Hematopoietic multipotent progenitor cell treated with erythropoietin and hydrocortisone succinate and interleukin-3 and kit ligand, for 15 days (in vitro differentiated cells): ENCODE measurements around the gene RAB3GAP2.
"Not testable (repeated sequence)": the region's sequence is repeated elsewhere in the genome, so short reads cannot be mapped to it uniquely, and the experiment has no call there.

ENCODE experiments used
- DNase-seq: peaks from one replicate; pipeline ENCODE4 v3.0.0-alpha.2; 2015; ENCODE audit warnings: low spot score

RAB3GAP2 gene

GRCh38 chr1:220189750-220190347, 82.4 kb downstream of the RAB3GAP2 start:
- peak; percentile 42 for DNase-seq

- DNase-seq: no peak
Observed at GRCh38 chr1:220188538-220188937, 83.7 kb downstream of the RAB3GAP2 start.

- DNase-seq: no peak
Observed at GRCh38 chr1:220186752-220187151, 85.5 kb downstream of the RAB3GAP2 start.

- DNase-seq: no peak
Observed at GRCh38 chr1:220184506-220184905, 87.7 kb downstream of the RAB3GAP2 start.

- no peak for DNase-seq
Observed at GRCh38 chr1:220182656-220183055, 89.6 kb downstream of the RAB3GAP2 start.

- DNase-seq: no peak
Observed at GRCh38 chr1:220182111-220182510, 90.1 kb downstream of the RAB3GAP2 start.

- DNase-seq: no peak
Observed at GRCh38 chr1:220176540-220176939, 95.7 kb downstream of the RAB3GAP2 start.

- no peak for DNase-seq
Observed at GRCh38 chr1:220170836-220171526, 101.3 kb downstream of the RAB3GAP2 start.

- not testable (repeated sequence) for DNase-seq
Observed at GRCh38 chr1:220169887-220170286, 102.4 kb downstream of the RAB3GAP2 start.

GRCh38 chr1:220166853-220167252, 105.4 kb downstream of the RAB3GAP2 start:
- no peak for DNase-seq

- no peak for DNase-seq
Observed at GRCh38 chr1:220164517-220164916, 107.7 kb downstream of the RAB3GAP2 start.

- DNase-seq: no peak
Observed at GRCh38 chr1:220164116-220164515, 108.1 kb downstream of the RAB3GAP2 start.

GRCh38 chr1:220160027-220160426, 112.2 kb downstream of the RAB3GAP2 start:
- no peak for DNase-seq

- DNase-seq: no peak
Observed at GRCh38 chr1:220159041-220159440, 113.2 kb downstream of the RAB3GAP2 start.

GRCh38 chr1:220158530-220158929, 113.7 kb downstream of the RAB3GAP2 start:
- DNase-seq: not testable (repeated sequence)

- DNase-seq: no peak
Observed at GRCh38 chr1:220157738-220158137, 114.5 kb downstream of the RAB3GAP2 start.

GRCh38 chr1:220156620-220157146, 115.6 kb downstream of the RAB3GAP2 start:
- DNase-seq: no peak

- no peak for DNase-seq
Observed at GRCh38 chr1:220153147-220153546, 119.1 kb downstream of the RAB3GAP2 start.

GRCh38 chr1:220151454-220151853, 120.8 kb downstream of the RAB3GAP2 start:
- no peak for DNase-seq

- DNase-seq: no peak
Observed at GRCh38 chr1:220149742-220150141, 122.5 kb downstream of the RAB3GAP2 start.

- no peak for DNase-seq
Observed at GRCh38 chr1:220144051-220144450, 128.2 kb downstream of the RAB3GAP2 start.

GRCh38 chr1:220139966-220140365, 132.3 kb downstream of the RAB3GAP2 start:
- DNase-seq: no peak

- no peak for DNase-seq
Observed at GRCh38 chr1:220137019-220137786, 135.1 kb downstream of the RAB3GAP2 start.
